OCI-LY7 (cell line): ENCODE data around the gene DLX5. TPM values are rescaled to one million over a fixed set of nuclear protein-coding genes. Genes with fewer than 3 reads are reported as not detected.

Experiments used
- BruUV-seq: library from RNA; stranded (reverse); fragments of 400-500 nt; replicated peaks from 2 replicates; lab custom pipeline; 2021; lab: Mats Ljungman, UMichigan
- CTCF ChIA-PET: fragments of 300-600 bp; sonication (Branson Sonifier 250); formaldehyde crosslinking; loops from one replicate; lab custom pipeline; 2022; ENCODE audit warnings: antibody characterized with exemption; ENCODE audit not compliant: unreplicated experiment; lab: Charles Lee
- POLR2A ChIA-PET: fragments of 300-600 bp; sonication (Branson Sonifier 250); formaldehyde crosslinking; loops from one replicate; lab custom pipeline; 2022; ENCODE audit warnings: antibody characterized with exemption; lab: Charles Lee
- DNase-seq: peaks from one replicate; pipeline ENCODE4 v3.0.0-alpha.2; 2015; ENCODE audit warnings: low spot score
- H2AFZ ChIP-seq: fragments of 200-600 bp; sonication (generic), shearing (Covaris generic); 2 replicates; pipeline ENCODE4 v1.6.1; 2014; ENCODE audit warnings: mild to moderate bottlenecking, antibody characterized with exemption, low read length, moderate library complexity
- H3K27ac ChIP-seq: fragments of 200-600 bp; sonication (generic); 2 replicates; pipeline ENCODE4 v1.5.1; 2014; ENCODE audit warnings: mixed run types, low read depth, mild to moderate bottlenecking, moderate library complexity, low read length, inconsistent platforms; ENCODE audit not compliant: poor library complexity, severe bottlenecking
- H3K36me3 ChIP-seq: fragments of 200-600 bp; sonication (generic); 2 replicates; pipeline ENCODE4 v1.6.1; 2014; ENCODE audit warnings: mild to moderate bottlenecking, antibody characterized with exemption, low read length, moderate library complexity, mixed read lengths; ENCODE audit not compliant: insufficient read depth
- H3K4me1 ChIP-seq: fragments of 200-600 bp; sonication (generic); 2 replicates; pipeline ENCODE4 v1.5.1; 2014; ENCODE audit warnings: mild to moderate bottlenecking, low read length; ENCODE audit not compliant: insufficient read depth, poor library complexity, severe bottlenecking
- H3K4me2 ChIP-seq: fragments of 200-600 bp; sonication (generic); 2 replicates; pipeline ENCODE4 v1.6.1; 2014; ENCODE audit warnings: mild to moderate bottlenecking, low read length
- H3K4me3 ChIP-seq: fragments of 200-600 bp; sonication (generic); 2 replicates; pipeline ENCODE4 v1.5.1; 2014; ENCODE audit warnings: mild to moderate bottlenecking, low read depth, low read length; ENCODE audit not compliant: poor library complexity, severe bottlenecking
- H3K79me2 ChIP-seq: fragments of 200-600 bp; sonication (generic); 2 replicates; pipeline ENCODE4 v1.6.1; 2016; ENCODE audit warnings: low read depth, mild to moderate bottlenecking, low read length, moderate library complexity, mixed read lengths; ENCODE audit not compliant: insufficient read depth
- H3K9me2 ChIP-seq: fragments of 200-600 bp; sonication (generic); 2 replicates; pipeline ENCODE4 v1.6.1; 2016; ENCODE audit warnings: mild to moderate bottlenecking, low read length, mixed read lengths; ENCODE audit not compliant: insufficient read depth
- H3K9me3 ChIP-seq: fragments of 200-600 bp; sonication (generic); 2 replicates; pipeline ENCODE4 v1.6.1; 2014; ENCODE audit warnings: mild to moderate bottlenecking, mixed run types, low read length, mixed read lengths
- H4K20me1 ChIP-seq: fragments of 200-600 bp; sonication (generic); 2 replicates; pipeline ENCODE4 v1.6.1; 2014; ENCODE audit warnings: mild to moderate bottlenecking, antibody characterized with exemption, low read length, moderate library complexity, mixed read lengths; ENCODE audit not compliant: insufficient read depth
- EZH2phosphoT487 ChIP-seq: fragments of 200-600 bp; sonication (generic); IDR thresholded peaks from 2 replicates; pipeline ENCODE4 v1.6.1; 2018; ENCODE audit warnings: low read depth, borderline replicate concordance, mild to moderate bottlenecking, mixed run types, antibody characterized with exemption, low read length, moderate library complexity, mixed read lengths
- intact Hi-C: fragments of 100-400 bp; cut with micrococcal nuclease; formaldehyde crosslinking; loops from one replicate; pipeline ENCODE4 v1.10.0; 2022; ENCODE audit not compliant: unreplicated experiment
- total RNA-seq, 2 experiments: library from RNA; depleted of rRNA in 1 of 2; stranded (reverse); fragments of >200 nt in 1 of 2; shearing (Covaris generic) in 1 of 2; gene quantifications; 2 replicates each; pipeline ENCODE4 v1.2.3, GENCODE V29; 2014 to 2022
- TF ChIP-seq, protein P1 (sequence below): fragments of 200-600 bp; sonication (generic); conservative IDR thresholded peaks from 2 replicates; pipeline ENCODE4 v1.5.1; 2014; ENCODE audit warnings: mild to moderate bottlenecking, antibody characterized with exemption, low read length, moderate library complexity, mixed read lengths

Gene DLX5
- total RNA-seq, 2 experiments from 2014 or later: not detected

GRCh38 chr7:97009753-97010732 is 14.6 kb downstream of the DLX5 start:
- no peak overlapping the region for H3K27ac ChIP-seq
- H3K79me2 ChIP-seq: no peaks in the 10 kb centered on the region
- H3K4me3 ChIP-seq: no peak overlapping the region
- no peaks in the 10 kb centered on the region for H3K9me2 ChIP-seq
- TF ChIP-seq, protein P1, sequence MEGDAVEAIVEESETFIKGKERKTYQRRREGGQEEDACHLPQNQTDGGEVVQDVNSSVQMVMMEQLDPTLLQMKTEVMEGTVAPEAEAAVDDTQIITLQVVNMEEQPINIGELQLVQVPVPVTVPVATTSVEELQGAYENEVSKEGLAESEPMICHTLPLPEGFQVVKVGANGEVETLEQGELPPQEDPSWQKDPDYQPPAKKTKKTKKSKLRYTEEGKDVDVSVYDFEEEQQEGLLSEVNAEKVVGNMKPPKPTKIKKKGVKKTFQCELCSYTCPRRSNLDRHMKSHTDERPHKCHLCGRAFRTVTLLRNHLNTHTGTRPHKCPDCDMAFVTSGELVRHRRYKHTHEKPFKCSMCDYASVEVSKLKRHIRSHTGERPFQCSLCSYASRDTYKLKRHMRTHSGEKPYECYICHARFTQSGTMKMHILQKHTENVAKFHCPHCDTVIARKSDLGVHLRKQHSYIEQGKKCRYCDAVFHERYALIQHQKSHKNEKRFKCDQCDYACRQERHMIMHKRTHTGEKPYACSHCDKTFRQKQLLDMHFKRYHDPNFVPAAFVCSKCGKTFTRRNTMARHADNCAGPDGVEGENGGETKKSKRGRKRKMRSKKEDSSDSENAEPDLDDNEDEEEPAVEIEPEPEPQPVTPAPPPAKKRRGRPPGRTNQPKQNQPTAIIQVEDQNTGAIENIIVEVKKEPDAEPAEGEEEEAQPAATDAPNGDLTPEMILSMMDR: no peak
- TF ChIP-seq EZH2phosphoT487: no peak
- no peak overlapping the region for H3K4me2 ChIP-seq
- intact Hi-C loops: no loop called here
- H3K4me1 ChIP-seq: no peaks in the 10 kb centered on the region
- ChIA-PET POLR2A (no interaction called here), CTCF (no interaction called here)
- H3K9me3 ChIP-seq: no peaks in the 10 kb centered on the region
- DNase-seq: no peak
- H3K36me3 ChIP-seq: no peaks in the 10 kb centered on the region
- H4K20me1 ChIP-seq: no peaks in the 10 kb centered on the region
- BruUV-seq: no TSS peak
- no peak overlapping the region for H2AFZ ChIP-seq

DNA sequence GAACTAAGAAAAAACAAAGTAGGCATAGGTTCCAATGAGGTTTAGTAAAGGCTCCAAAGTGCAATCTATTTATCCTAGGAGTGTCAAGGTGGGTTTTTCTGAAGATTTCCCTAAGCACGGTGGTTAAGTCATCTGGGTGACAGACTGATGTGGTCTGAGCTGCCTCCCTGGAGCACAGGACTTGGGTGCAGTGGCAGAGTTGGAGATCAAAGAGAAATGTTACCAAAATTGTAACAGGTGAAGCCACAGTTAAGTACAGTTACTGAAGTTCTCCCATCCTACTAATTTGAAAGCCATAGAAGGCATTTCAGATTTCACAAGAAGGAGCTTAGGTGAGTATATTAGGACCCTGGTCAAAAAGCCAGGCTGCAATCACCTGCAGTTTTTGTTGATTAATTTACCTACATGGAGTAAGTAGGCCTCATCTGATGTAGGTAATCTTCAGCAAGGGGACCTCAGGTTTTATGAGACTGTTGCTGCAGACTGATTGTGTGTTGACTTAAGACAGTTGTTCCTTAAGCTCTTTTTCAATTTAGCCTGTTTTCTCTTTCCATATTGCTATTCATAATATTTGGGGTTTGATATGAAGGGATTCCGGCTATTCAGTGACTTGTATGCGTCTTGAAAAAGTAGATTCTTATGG is 16.2 kb downstream of the DLX5 start:
- H3K27ac ChIP-seq: no peak overlapping the region
- TF ChIP-seq, protein P1: no peak
- TF ChIP-seq EZH2phosphoT487: no peak
- no peaks in the 10 kb centered on the region for H3K79me2 ChIP-seq
- H4K20me1 ChIP-seq: no peaks in the 10 kb centered on the region
- H3K9me3 ChIP-seq: no peaks in the 10 kb centered on the region
- H3K4me2 ChIP-seq: no peak overlapping the region
- no peak overlapping the region for H3K4me3 ChIP-seq
- no peak overlapping the region for H2AFZ ChIP-seq
- intact Hi-C loops: no loop called here
- DNase-seq: no peak
- POLR2A ChIA-PET: interaction anchor here (0.6 kb wide), 1 partner anchor 21 kb away, joined by 4 read pairs; no protein-coding TSS in a partner anchor
- CTCF ChIA-PET: interaction anchor here (1.3 kb wide), 1 partner anchor 19 kb away, joined by 4 read pairs; no protein-coding TSS in a partner anchor
- no peaks in the 10 kb centered on the region for H3K36me3 ChIP-seq
- BruUV-seq: no TSS peak
- H3K9me2 ChIP-seq: no peaks in the 10 kb centered on the region
- H3K4me1 ChIP-seq: no peaks in the 10 kb centered on the region
